HG03460 (cell line): ENCODE data around the gene ODF4.
"Not testable (repeated sequence)": the region's sequence is repeated elsewhere in the genome, so short reads cannot be mapped to it uniquely, and the experiment has no call there.

ENCODE experiments used
- ATAC-seq: cut with Tn5 transposase; IDR thresholded peaks from one replicate; pipeline ENCODE4 v1.9.1; 2021; ENCODE audit not compliant: unreplicated experiment

ODF4 gene

GRCh38 chr17:8324923-8325322 lies 14.7 kb upstream of the ODF4 start:
- ATAC-seq: no peak

- ATAC-seq: no peak
Observed at GRCh38 chr17:8326511-8327302, 12.9 kb upstream of the ODF4 start.

DNA sequence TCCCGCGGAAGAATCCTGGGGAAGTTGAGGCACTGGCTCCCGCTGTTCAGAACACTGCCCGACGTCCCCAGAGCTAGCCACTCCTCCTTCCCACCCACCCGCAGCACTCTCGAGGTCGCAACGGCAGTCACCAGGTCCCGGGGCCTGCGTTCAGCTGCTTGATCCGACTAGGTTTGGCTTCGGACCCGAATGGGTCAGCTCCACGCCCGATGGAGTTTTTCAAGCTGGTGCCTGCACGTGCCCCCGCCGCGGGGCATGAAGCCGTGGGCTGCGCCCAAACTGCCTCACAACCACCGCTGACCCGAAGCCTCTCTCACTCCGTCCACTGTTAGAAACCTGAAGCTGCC lies 12.4 kb upstream of the ODF4 start:
- no peak for ATAC-seq

DNA sequence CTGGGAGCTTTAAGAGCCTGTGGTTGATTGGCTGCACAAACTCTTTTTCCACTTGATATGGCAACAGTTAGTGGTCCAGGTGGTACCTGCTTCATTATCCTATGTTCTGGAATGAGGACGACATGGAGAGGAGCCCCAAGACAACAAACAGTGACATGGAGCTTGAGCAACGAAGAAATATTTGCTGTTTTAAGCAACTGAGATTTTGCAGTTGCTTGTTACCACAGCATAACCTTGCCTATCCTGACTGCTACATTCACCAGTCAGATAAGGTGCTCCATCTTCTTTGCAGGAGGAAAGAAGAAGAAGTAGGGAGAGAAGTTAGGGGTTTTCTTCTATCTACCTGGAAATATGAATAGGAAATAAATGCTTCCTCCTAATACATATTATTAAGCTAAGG lies 7.5 kb upstream of the ODF4 start:
- ATAC-seq: no peak

DNA sequence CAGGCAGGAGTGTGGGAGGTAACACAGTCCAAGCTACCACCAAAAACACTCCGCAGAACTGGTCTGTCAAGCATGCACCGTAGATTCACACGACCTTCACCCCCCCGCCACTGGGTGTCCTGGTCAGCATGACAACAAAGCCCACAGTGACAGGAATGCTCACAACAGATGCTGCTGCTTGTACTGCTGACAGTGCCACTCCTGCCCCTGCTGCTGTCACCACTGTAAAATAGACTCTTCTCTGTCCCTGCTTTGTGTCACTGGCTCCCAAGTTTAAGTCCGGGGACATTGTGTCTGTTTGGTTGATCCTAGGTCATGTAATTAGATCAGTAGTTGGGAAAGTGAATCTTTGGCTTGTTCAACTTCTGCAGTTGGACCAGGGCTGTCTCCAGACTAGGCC lies 7.0 kb upstream of the ODF4 start:
- ATAC-seq: no peak

DNA sequence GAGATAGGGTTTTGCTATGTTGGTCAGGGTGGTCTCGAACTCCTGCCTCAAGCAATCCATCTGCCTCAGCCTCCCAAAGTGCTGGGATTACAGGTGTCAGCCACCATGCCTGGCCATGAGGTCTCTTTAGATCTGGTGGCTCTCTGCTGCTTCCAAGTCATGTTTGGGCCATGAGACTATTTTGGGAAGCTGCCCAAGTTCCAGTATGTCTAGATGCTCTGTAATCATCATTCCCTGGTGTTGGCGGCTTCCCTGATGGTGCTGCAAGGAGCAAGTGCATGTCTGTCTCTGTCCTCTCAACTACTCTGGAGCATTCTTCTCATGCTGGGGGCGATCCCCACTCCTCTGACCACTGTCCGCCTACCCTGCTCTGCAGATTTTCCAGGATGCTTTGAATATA lies 6.4 kb upstream of the ODF4 start:
- no peak for ATAC-seq

DNA sequence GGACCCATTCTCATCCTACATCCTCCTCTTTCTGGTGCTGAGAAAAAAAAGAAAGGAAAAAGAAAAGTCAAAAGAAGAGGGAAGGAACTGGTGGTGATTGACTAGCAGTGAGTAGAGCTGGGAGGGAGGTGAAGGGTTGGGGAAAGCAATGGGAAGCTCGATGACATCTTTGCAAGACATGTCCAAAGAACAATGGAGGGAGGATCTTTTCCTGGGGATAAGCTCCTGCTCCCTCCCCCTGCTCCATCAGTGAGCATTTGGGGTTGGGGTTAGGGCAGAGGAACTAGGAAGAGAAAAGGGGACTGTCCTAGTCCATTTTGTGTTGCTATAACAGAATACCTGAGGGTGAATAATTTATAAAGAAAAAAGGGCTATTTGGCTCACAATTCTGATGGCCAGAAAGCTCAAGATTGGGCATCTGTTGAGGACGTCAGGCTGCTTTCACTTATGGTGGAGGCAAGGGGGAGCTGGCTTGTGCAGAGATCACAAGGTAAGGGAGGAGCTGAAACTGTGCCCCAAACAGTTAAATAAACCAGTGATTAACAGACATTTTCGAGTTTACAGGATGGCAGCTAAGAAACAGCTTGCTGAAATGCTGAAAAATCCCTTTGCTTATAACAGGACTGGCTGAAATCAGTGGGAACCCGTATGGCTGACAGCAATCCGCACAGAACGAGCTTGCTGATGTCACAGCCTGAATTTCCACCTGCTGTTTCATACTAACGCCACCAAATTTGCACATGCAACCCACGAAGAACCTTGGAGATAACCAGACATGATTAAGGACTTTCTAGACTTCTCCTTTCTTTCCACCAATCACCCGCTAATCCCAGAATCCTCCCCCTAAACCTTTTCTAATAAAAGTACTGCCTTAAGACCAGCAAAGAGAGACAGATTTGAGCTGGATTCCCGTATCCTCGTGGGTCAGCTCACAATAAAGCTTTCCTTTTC lies 1.6 kb upstream of the ODF4 start:
- ATAC-seq: no peak

- ATAC-seq: no peak
Observed at GRCh38 chr17:8338753-8339140, 893 bp upstream of the ODF4 start.

DNA sequence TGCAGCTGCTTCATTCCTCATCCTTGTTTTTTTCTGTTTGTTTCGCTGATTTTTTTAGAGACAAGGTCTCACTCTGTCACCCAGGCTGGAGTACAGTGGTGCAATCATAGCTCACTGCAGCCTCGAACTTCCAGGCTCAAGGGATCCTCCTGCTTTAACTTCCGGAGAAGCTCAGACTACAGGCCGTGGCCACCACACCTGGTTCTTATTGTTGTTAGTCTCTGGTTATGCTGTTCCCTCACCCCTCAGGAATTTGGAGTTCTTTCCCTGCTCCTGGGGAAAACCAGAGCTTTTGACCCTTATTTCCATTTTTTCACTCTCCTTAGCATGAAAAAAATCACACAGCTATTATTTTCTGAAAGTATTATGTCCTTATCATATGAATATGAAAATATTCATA lies 1.8 kb downstream of the ODF4 start:
- no peak for ATAC-seq

DNA sequence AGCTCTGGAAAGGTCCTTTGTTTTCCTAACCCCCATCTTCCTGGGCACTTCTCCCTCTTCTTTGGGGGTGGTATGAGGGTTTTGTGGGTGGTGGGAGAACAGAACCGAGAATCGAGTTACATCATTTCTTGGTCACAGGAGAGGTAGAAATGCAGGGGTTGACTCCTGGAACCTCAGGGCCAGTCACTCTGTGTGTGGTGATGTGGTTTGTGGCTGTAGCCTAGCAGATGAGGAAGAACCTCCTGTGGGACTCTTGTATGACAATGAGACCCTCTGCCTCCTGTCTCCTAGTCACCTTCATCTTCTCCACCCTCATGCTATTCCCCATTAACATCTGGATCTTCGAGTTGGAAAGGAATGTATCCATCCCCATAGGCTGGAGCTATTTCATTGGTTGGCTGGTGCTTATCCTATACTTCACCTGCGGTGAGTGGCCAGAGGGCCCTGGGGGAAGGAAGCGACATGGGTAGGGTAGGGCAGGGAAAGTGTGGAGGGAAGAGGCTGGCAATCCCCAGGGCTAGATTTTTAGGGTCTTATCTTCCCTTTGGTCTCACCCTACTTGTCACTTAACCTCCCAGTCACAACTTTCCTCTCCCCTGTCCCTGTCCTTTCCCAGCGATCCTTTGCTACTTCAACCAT lies 5.5 kb downstream of the ODF4 start:
- no peak for ATAC-seq

DNA sequence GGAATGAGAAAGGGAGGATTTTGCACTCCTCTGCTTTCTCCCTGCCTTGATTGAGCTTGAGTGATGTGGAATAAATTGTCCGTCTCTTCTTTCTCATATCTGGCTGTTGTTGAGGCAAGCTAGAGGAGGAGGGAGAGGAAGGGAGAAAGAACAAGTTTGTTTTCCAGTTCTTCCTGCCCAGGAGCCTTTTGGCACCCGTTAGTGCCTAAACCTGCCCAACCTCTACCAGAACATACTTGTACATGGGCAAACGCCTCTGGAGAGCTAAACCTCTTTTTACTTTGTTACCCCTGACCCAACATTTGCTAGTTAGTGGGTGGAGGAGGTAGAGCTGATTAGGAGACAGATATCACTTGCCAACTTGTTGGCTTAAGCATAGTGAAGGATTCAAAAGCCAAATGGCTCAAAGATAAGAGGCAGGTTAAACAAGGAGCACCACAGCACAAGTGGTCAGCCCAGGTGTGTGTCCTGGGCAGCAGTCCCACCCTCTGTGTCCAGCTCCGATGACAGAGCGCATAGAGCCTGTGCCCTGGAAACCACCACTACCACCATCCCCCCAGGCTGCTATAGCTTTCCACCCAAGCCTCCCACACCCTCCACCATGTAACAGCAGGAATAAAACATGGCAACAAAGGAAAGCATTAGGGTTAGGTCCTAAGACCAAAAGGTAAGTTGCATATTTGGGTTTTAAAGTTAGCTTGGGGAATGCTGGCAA lies 6.5 kb downstream of the ODF4 start:
- ATAC-seq: no peak

DNA sequence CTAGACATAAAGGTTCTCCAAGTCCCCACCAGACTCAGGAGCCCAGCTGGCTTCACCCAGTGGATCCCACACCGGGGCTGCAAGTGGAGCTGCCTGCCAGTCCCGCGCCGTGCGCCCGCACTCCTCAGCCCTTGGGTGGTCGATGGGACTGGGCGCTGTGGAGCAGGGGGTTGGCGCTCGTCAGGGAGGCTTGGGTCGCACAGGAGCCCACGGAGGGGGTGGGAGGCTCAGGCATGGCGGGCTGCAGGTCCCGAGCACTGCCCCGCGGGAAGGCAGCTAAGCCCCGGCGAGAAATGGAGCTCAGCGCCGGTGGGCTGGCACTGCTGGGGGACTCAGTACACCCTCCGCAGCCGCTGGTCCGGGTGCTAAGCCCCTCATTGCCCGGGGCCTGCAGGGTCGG lies 7.4 kb downstream of the ODF4 start:
- ATAC-seq: not testable (repeated sequence)

DNA sequence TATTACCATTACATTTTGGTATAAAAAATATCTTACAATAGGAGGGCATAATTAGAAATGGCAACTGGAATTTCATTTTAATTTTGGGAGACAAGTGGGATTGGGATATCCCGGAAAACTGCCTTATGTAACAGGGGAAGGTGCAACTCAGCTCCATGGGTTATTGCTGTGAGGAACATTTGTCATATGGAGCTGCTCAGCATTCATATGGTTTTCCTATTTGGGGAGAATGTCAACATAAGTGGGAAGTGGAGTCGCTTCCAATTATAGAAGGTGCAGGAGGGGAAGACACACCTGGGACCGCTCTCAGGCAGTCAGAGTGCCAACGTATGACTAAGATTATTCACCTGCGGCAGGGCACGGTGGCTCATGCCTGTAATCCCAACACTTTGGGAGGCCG lies 10.7 kb downstream of the ODF4 start:
- no peak for ATAC-seq

GRCh38 chr17:8353736-8354135 lies 14.1 kb downstream of the ODF4 start:
- no peak for ATAC-seq

GRCh38 chr17:8354236-8354635 lies 14.6 kb downstream of the ODF4 start:
- no peak for ATAC-seq

DNA sequence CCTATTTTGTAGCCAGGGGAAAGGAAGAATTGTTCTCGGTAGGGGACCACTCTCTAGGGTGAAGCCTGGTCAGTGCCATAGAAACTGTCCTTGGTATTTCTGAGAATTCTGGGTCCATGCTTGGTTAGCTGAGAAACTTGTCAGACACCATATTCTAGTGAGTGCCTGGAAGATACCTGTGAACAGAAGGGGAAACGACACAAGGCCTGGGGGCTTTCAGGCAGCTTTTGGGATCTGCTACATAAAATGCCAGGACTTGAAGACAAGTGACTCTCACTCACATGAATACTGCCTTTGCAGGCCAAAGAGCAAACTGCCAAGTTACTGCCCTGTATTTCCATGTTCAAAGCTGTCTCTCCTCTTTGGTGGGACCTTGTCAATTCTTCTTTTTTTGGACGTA lies 18.3 kb downstream of the ODF4 start:
- no peak for ATAC-seq

GRCh38 chr17:8359769-8360168 lies 20.1 kb downstream of the ODF4 start:
- ATAC-seq: no peak

DNA sequence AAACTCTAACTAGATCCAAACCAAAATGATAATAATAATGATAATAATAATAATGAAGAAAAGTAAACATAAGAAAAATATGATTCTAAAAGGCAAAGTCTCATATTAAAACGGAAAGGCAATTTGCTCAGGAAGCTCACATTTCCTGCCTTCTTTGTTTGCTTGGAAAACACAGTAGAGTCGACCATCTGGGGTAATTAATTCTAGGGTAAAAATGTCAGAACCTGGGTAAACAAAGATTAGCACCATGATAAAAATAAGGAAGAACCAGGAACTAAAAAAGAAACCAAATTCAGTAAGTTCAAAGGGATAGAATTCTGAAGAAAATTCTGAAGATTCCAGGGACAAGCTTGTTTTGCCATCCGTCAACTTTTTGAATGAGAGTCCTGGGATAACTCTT lies 20.6 kb downstream of the ODF4 start:
- ATAC-seq: no peak

- no peak for ATAC-seq
Observed at GRCh38 chr17:8360751-8361150, 21.1 kb downstream of the ODF4 start.

- no peak for ATAC-seq
Observed at GRCh38 chr17:8362651-8363332, 23.2 kb downstream of the ODF4 start.

- no peak for ATAC-seq
Observed at GRCh38 chr17:8365143-8365542, 25.5 kb downstream of the ODF4 start.
